K562 (cell line): ENCODE results near the gene GUK1. TPM values are rescaled to one million over a fixed set of nuclear protein-coding genes. Genes with fewer than 3 reads are reported as not detected.
A peak's percentile ranks its signal among the peaks of the same experiment; 100 is the strongest.

Experiments used
- ARID1B ChIP-seq: fragments of 450-650 bp; IDR thresholded peaks from 2 replicates; pipeline ENCODE4 v1.6.1; 2016; ENCODE audit warnings: antibody characterized with exemption, mild to moderate bottlenecking, inconsistent platforms
- CBFB ChIP-seq: sonication (generic); formaldehyde crosslinking; IDR thresholded peaks from 2 replicates; pipeline ENCODE4 v1.4.0; 2020; ENCODE audit warnings: mild to moderate bottlenecking, missing genetic modification reagents
- CCNT2 ChIP-seq: IDR thresholded peaks from 2 replicates; pipeline ENCODE4 v1.6.1; 2011; ENCODE audit warnings: borderline replicate concordance, low read depth, mild to moderate bottlenecking, moderate library complexity, mixed read lengths, low read length; ENCODE audit not compliant: insufficient read length; ENCODE audit errors: extremely low read depth
- CHAMP1 ChIP-seq: fragments of 450-650 bp; IDR thresholded peaks from 2 replicates; pipeline ENCODE4 v1.6.1; 2016; ENCODE audit warnings: mild to moderate bottlenecking
- CREBBP ChIP-seq: IDR thresholded peaks from one replicate; pipeline ENCODE4 v1.6.1; 2012; ENCODE audit warnings: low read depth, mild to moderate bottlenecking, control low read depth, inconsistent platforms, low read length
- CXXC5 ChIP-seq: fragments of 250-450 bp; sonication (Bioruptor Pico); IDR thresholded peaks from 2 replicates; pipeline ENCODE4 v1.8.0; 2022; ENCODE audit warnings: inconsistent platforms, mild to moderate bottlenecking, moderate library complexity
- ERF ChIP-seq: fragments of 450-650 bp; formaldehyde crosslinking; IDR thresholded peaks from 2 replicates; pipeline ENCODE4 v1.4.0; 2020; ENCODE audit warnings: mild to moderate bottlenecking, mixed read lengths
- EWSR1 ChIP-seq: fragments of 450-650 bp; IDR thresholded peaks from 2 replicates; pipeline ENCODE4 v1.6.1; 2018; ENCODE audit warnings: borderline replicate concordance, mild to moderate bottlenecking, low read depth, moderate library complexity; ENCODE audit not compliant: partially characterized antibody
- GATA2 ChIP-seq: sonication (generic); formaldehyde crosslinking; IDR thresholded peaks from 2 replicates; pipeline ENCODE4 v1.4.0; 2020; ENCODE audit warnings: mild to moderate bottlenecking, missing genetic modification reagents
- HDAC8 ChIP-seq: fragments of 450-650 bp; IDR thresholded peaks from 2 replicates; pipeline ENCODE4 v1.6.1; 2016; ENCODE audit warnings: mild to moderate bottlenecking, missing genetic modification characterization, moderate library complexity, missing compliant biosample characterization
- PHF20 ChIP-seq: fragments of 450-650 bp; IDR thresholded peaks from 2 replicates; pipeline ENCODE4 v1.6.1; 2018; ENCODE audit not compliant: partially characterized antibody
- PHTF2 ChIP-seq: fragments of 250-450 bp; sonication (Bioruptor Pico); IDR thresholded peaks from 2 replicates; pipeline ENCODE4 v1.5.0; 2021; ENCODE audit warnings: mild to moderate bottlenecking
- RBM22 ChIP-seq: fragments of 200-400 bp; formaldehyde crosslinking; IDR thresholded peaks from 2 replicates; pipeline ENCODE4 v1.6.1; 2018; ENCODE audit warnings: low read length, low read depth; ENCODE audit not compliant: poor library complexity, severe bottlenecking
- SMARCE1 ChIP-seq: fragments of 450-650 bp; IDR thresholded peaks from 2 replicates; pipeline ENCODE4 v1.7.1; 2016; ENCODE audit warnings: mild to moderate bottlenecking
- STAT5A ChIP-seq: IDR thresholded peaks from 2 replicates; pipeline ENCODE4 v1.6.1; 2012; ENCODE audit warnings: low read length, inconsistent platforms, borderline replicate concordance
- SUPT5H ChIP-seq: fragments of 450-650 bp; IDR thresholded peaks from 2 replicates; pipeline ENCODE4 v1.6.1; 2016
- TCF7L2 ChIP-seq: fragments of 150-350 bp; IDR thresholded peaks from 2 replicates; pipeline ENCODE4 v1.6.1; 2016; ENCODE audit warnings: low read depth, mild to moderate bottlenecking, low read length, moderate library complexity
- WHSC1 ChIP-seq: IDR thresholded peaks from one replicate; pipeline ENCODE4 v1.6.1; 2012; ENCODE audit warnings: low read length, control low read depth, inconsistent platforms
- ZFX ChIP-seq: sonication (generic); formaldehyde crosslinking; IDR thresholded peaks from 2 replicates; pipeline ENCODE4 v1.8.0; 2022; ENCODE audit warnings: mild to moderate bottlenecking, missing genetic modification reagents, moderate library complexity
- ZNF175 ChIP-seq: fragments of 200-800 bp; sonication (Bioruptor generic); IDR thresholded peaks from 2 replicates; pipeline ENCODE4 v1.6.1; 2016; ENCODE audit warnings: low read depth, mild to moderate bottlenecking, missing genetic modification characterization, missing compliant biosample characterization
- ZNF436 ChIP-seq: fragments of 250-450, 450-650 bp; sonication (Bioruptor Pico); formaldehyde crosslinking; IDR thresholded peaks from 2 replicates; pipeline ENCODE4 v1.7.0; 2020; ENCODE audit warnings: mild to moderate bottlenecking
- ZNF589 ChIP-seq: fragments of 200-800 bp; sonication (Bioruptor generic); IDR thresholded peaks from 2 replicates; pipeline ENCODE4 v1.6.1; 2016; ENCODE audit warnings: low read depth, missing genetic modification characterization, missing compliant biosample characterization
- polyA plus RNA-seq, 8 experiments: library from polyadenylated mRNA; depleted of rRNA in 4 of 8; stranded (reverse) in 5 of 8; unstranded in 3 of 8; fragments of >200 nt; fragmentation: Nextera tagmentation in 2 of 8; fragmentation: Illumina TruSeq in 1 of 8; extraction: Ambion mirVana in 2 of 8; extraction: Trizol in 1 of 8; gene quantifications; 2 replicates each; pipeline versions ENCODE4 v1.2.1 to v1.2.3, GENCODE V29; 2011 to 2014; ENCODE audit warnings: inconsistent platforms in 1 of 8, missing spikeins in 1 of 8
- total RNA-seq, 7 experiments: library from RNA; depleted of rRNA in 6 of 7; stranded (reverse); fragments of >200 nt in 6 of 7; fragmentation: Illumina TruSeq in 2 of 7; extraction: Trizol in 2 of 7; gene quantifications; 2 replicates each; pipeline versions ENCODE4 v1.2.1 to v1.2.3, GENCODE V29; 2011 to 2021; ENCODE audit warnings: low replicate concordance in 1 of 7
- TF ChIP-seq, protein P1 (sequence below): fragments of 250-450 bp; sonication (Bioruptor Pico); IDR thresholded peaks from 2 replicates; pipeline ENCODE4 v1.4.0; 2020; ENCODE audit warnings: mild to moderate bottlenecking
- TF ChIP-seq, protein P2 (sequence below): fragments of 200-800 bp; sonication (Bioruptor generic); IDR thresholded peaks from 2 replicates; pipeline ENCODE4 v1.6.1; 2017; ENCODE audit warnings: missing genetic modification characterization, missing compliant biosample characterization

Gene GUK1
- total and polyA plus RNA-seq, 9 of the 15 experiments (the other 6 are each of a cell fraction or from before 2014, with no cell fraction given) = 7.0 to 331 (median 132) TPM

DNA sequence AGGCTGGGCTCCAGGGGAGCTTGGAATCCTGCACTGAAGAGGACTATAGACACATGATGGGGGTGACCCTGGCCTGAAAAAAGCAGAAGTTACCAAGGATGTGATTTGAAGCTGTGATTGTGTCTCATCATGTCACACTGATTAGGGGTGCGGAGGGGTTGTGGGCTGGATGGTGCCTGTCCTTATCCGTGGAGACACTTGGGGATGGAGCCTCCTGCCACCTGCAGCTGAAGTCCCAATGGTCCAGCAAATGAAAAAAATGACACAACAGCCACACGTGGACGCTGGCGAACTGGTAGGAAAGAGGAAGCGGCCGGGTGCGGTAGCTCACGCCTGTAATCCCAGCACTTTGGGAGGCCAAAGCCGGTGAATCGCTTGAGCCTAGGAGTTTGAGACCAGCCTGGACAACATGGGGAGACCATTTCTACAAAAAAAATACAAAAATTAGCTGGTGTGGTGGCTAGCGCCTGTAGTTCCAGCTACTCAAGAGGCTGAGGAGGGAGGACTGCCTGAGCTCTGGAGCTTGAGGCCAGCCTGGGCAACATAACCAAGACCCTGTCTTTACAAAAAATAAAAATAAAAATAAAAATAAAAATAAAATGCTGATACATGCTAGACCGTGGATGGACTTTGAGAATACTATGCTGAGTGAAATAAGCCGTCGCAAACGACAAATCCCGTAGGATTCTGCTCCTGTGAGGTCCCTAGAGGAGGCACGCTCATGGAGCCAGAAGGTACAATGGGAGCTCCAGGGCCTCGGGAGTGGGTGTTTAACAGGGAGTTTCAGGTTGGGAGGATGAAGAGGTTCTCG lies 24.7 kb downstream of the GUK1 start (continued):
- TF ChIP-seq CHAMP1 (no peak), TCF7L2 (no peak), CBFB (CRISPR knock-in tag) (peak; percentile 62; the same call in 1 of the 2 replicates), GATA2 (CRISPR knock-in tag) (peak; percentile 94), ZNF436 (no peak), ARID1B (peak; percentile 83), ERF (no peak), RBM22 (no peak), STAT5A (peak; percentile 65), CXXC5 (CRISPR knock-in tag) (peak; percentile 69), ZFX (CRISPR knock-in tag) (no peak), HDAC8 (tag) (no peak), WHSC1 (no peak), ZNF589 (peak; percentile 78; the same call in 1 of the 2 replicates), PHTF2 (no peak), CREBBP (no peak), EWSR1 (no peak), SMARCE1 (peak; percentile 48), ZNF175 (CRISPR knock-in tag) (0 out of 2 replicates have a peak, but pooled peaks have one; percentile 52), SUPT5H (0 out of 2 replicates have a peak, but pooled peaks have one; percentile 67), PHF20 (no peak), CCNT2 (peak; percentile 65)
- TF ChIP-seq, protein P1, sequence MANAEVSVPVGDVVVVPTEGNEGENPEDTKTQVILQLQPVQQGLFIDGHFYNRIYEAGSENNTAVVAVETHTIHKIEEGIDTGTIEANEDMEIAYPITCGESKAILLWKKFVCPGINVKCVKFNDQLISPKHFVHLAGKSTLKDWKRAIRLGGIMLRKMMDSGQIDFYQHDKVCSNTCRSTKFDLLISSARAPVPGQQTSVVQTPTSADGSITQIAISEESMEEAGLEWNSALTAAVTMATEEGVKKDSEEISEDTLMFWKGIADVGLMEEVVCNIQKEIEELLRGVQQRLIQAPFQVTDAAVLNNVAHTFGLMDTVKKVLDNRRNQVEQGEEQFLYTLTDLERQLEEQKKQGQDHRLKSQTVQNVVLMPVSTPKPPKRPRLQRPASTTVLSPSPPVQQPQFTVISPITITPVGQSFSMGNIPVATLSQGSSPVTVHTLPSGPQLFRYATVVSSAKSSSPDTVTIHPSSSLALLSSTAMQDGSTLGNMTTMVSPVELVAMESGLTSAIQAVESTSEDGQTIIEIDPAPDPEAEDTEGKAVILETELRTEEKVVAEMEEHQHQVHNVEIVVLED (CRISPR knock-in tag) = peak; percentile 57
- TF ChIP-seq, protein P2, sequence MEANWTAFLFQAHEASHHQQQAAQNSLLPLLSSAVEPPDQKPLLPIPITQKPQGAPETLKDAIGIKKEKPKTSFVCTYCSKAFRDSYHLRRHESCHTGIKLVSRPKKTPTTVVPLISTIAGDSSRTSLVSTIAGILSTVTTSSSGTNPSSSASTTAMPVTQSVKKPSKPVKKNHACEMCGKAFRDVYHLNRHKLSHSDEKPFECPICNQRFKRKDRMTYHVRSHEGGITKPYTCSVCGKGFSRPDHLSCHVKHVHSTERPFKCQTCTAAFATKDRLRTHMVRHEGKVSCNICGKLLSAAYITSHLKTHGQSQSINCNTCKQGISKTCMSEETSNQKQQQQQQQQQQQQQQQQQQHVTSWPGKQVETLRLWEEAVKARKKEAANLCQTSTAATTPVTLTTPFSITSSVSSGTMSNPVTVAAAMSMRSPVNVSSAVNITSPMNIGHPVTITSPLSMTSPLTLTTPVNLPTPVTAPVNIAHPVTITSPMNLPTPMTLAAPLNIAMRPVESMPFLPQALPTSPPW (CRISPR knock-in tag) = peak; percentile 78
